Fibroblast of the conjunctiva (primary cell): ENCODE measurements around the gene INS.
"Not testable (repeated sequence)": the region's sequence is repeated elsewhere in the genome, so short reads cannot be mapped to it uniquely, and the experiment has no call there.

Experiments
- DNase-seq: peaks from one replicate; pipeline ENCODE4 v3.0.0-alpha.2; 2010; ENCODE audit warnings: low read depth

INS gene

DNA sequence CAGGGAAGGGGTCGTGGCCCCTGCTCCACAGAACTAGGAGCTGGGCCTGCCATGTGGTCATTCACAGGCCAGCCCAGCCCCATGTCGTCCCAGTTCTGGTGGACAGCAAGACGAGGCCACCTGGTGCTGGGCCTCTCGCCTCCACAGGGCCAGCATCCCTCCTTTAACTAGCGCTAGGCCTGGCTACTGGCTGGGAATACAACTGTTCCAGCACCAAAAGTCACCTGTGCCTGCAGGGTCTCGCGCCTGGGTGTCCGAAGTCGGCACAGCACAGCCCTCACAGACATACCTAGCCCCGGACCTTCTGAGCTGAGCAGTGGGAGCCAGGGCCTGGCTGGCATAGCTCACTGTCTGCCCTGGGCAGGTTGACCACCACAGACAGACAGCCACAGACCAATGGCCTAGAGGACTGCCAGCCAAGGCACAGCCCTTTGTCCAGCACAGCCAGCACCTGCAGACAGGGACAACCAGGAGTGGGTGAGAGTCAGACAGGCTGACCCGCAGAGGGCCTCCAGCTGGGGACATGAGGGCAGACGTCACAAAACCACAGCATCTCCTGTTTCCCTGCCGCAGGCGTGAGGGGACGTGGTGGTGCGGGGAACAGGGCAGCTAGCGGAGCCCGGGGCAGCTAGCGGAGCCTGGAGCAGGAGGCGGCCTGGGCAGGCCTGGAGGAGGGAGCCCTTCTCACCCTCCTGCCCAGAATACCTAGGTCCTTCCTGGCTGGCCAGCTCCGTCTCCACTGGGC, 37.8 kb upstream of the INS start:
- DNase-seq: no peak

GRCh38 chr11:2197771-2198520, 36.9 kb upstream of the INS start:
- DNase-seq: no peak

DNA sequence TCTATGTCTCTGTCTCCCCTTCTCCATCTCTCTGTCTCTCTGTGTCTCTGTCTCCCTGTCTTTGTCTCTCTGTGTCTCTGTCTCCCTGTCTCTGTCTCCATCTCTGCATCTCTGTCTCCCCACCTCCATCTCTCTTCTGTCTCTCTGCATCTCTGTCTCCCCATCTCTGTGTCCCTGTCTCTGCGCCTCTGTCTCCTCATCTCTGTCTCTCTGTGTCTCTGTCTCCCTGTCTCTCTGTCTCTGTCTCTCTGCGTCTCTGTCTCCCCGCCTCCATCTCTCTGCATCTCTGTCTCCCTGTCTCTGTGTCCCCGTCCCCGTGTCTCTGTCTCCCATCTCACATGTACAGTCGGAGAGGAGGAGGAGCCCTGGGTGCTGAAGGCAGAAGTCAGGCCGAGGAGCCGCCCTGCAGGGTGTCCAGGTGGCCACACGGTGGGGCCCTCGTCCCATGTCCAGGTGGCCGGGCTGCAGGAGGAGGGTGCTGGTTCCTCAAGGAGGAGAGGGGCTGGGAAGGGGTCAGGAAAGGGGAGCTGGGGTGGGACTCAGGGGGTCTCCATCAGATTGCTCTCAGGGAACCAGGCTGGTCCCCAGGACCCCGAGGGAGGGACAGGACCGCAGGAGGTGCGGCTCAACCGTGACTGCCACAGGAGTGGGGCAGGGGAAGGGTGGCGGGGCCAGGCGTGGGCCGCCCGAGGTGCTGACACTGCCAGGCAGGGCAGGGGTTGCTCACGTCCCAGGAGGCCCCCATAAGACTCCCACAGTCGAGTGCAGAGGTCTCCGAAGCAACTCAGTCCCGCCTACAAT, 36.2 kb upstream of the INS start:
- DNase-seq: peak; percentile 43

- no peak for DNase-seq
These were observed 34.7 kb upstream of the INS start for GRCh38 chr11:2195756-2196088.

DNA sequence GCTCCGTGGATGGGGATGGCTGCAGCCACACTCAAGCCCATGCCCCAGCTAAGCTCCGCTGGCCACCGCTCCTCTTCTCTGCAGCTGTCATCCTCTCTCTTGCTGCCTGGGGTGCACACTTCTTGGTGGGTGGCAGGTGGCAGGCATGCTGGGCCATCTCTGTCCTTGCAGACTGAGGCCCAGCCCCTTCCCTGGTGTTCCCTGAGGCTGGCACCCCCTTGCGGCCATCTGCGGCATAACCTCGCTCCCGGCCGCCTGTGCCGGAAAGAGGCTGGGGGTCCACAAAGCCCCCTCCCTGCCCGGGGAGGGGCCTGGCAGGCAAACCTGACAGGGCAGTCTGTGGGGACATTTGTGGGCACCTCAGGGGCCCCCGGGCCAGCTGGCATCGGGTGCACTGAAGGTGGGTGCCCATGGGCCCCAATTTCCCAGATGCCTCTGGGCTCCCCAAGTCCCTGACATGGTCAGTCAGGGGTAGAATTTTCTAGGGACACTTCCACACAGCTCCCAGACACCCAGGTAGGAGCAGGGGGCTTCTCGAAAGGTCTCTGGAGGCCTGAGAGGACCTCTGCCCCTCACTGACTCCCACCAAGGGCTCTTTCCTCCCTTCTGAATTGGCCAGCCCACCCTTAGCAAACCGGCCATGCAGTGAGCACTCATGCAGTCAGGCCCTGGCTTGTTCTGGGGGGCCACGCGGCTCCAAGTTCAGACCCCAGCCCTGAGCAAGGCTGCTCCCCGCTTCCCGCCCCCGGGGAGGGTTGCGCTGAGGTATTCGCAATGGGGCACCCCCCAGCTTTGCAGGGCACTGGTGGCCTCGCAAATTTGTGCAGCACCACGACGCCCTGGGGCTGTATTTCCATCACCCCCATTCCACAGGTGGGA, 34.1 kb upstream of the INS start:
- no peak for DNase-seq

- not testable (repeated sequence) for DNase-seq
These were observed 33.0 kb upstream of the INS start for GRCh38 chr11:2193888-2194595.

GRCh38 chr11:2193099-2193887, 32.3 kb upstream of the INS start:
- no peak for DNase-seq

DNA sequence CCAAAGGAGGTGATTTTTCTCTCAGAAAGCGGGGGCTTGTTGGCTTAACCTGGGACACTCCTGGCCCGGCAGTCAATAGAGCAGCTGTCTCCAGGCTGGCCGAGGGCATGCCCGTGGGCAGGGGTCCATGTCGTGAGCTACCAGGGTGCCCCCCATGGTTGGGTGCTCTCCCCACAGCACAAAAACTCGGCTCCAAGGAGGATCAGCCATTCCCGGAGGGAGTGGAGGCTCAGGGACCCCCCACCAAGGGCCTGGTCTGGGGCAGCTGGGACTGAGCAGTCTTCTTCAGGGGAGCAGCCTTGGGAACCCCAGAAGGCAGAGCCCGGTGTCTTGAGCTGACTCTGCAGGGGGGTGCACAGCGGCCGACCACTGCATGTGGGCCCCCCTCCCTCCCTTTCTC, 31.4 kb upstream of the INS start:
- DNase-seq: no peak

- no peak for DNase-seq
These were observed 30.9 kb upstream of the INS start for GRCh38 chr11:2191883-2192282.

DNA sequence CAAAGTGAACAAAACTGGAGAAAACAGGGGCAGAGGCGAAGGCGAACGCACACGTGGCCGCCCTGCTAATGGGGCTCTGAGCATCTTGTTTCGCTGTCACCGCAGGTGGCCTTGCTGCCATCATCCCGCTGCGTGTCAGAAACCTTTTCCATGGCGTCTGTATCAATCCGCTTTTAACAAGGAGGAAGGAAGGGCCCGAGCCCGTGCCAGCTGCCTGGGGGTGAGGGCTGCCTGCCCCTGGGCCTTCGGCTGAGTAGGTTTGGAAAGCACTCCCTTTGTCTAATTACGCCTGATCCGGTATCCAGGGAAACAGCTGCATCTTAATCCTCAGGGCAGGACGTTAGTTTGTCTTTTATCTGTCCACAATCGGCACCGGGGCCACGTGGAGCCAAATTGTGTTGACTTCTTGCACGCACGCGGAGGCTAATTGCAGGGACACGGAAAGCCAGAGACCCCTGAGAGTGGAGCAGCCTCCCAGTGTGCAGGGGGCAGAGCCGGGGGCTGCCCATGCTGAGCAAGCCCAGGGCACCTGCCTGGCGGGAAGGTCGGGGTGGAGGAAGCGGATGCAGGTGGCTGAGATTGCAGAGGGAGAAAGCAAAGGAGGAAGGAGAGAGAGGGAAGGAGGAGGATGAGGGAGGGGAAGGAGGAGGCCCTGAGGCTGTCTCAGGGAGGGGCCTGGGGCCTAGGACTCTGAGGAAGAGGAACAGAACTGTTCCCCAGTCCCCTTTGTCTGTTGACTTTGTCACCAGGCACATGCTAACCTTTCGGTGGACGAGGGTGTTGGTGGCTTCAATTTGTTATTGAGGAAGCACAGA, 29.9 kb upstream of the INS start:
- no peak for DNase-seq

DNA sequence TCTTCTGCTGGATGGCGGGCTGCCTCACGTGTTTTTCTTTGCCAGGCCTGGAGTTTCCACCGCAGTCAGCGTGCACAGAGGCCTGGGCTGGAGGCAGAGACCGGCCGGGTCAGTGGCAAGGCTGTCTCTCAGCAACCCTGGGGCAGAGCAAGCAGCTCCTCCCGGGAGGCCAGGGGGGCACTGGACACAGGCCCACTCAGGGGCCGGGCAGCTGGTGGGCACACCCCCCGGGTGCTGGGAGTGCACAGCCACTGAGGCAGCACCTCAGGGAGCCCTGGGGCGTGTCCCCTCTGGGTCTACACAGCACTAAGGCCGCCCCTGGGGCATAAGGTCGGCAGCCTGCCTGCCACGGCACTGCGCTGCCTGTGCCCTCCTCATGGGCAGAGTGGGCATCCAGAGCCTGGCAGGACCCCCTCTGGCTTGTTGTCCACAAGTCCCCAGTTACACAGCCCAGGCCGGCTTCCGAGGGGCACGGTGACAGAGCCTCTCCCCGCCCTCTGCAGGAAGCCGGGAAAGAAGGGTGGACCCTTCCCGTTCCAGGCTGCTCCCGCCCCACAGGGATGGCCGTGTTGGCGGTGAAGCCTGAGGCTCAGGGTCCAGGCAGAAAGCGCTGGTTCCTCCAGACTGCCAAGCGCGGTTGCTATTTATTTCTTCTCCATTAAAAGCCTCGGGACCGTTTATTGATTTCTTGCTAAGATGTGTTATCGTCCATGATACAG, 29.1 kb upstream of the INS start:
- DNase-seq: no peak

DNA sequence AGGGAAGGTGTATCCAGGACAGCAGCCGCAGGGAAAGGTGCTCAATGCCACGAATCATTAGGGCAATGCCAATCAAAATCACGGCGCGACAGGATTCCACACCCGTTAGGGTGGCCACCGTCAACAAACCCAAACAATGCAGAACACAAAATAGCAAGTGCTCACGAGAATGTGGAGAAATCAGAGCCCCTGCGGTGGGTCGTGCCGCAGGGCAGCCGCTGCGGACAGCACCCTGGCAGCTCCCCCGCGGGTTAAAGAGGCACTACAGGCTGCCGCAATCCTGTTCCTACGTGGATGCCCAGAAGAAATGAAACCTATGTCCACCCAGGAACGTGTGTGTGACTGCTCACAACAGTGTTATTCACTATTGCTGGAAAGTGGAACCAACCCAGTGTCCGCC, 27.7 kb upstream of the INS start:
- DNase-seq: no peak

- DNase-seq: no peak
These were observed 26.3 kb upstream of the INS start for GRCh38 chr11:2187280-2187707.

GRCh38 chr11:2186669-2187279, 25.8 kb upstream of the INS start:
- DNase-seq: no peak

DNA sequence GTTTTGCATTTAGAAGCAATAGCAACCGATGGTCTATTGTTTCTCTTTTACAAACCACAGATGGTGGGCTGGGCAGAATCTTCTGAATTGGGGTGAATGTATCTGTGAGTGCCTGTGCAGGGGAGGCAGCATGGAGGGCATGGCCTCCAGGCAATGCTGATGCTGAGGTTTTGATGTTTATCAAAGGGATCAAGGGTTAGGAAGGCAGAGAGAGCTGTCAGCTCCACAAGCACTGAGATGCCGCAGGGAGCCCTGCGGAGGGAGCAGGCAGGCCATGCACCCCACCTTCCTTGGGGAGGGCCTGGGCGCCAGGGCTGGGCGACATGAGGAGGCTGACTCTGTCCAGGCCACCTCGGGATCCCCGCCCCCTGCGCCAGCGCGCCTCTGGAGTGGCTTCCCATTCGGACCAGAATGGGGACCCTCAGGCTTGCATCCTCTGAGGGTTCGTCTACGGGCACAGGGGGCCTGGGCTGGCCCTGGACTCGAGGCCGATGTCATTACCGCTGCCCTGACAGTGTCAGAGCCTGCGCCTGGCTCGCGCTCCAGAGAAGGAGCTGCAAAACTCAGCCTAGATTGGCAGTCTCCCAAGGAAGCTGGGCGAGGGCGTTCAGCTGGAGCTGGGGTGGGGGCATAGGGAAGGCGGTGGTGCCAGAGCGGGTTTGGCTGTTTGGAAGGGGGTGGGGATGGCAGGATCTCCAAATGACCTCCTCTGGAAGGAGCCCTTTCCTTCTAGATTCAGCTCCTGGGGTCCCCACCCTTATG, 24.5 kb upstream of the INS start:
- no peak for DNase-seq

DNA sequence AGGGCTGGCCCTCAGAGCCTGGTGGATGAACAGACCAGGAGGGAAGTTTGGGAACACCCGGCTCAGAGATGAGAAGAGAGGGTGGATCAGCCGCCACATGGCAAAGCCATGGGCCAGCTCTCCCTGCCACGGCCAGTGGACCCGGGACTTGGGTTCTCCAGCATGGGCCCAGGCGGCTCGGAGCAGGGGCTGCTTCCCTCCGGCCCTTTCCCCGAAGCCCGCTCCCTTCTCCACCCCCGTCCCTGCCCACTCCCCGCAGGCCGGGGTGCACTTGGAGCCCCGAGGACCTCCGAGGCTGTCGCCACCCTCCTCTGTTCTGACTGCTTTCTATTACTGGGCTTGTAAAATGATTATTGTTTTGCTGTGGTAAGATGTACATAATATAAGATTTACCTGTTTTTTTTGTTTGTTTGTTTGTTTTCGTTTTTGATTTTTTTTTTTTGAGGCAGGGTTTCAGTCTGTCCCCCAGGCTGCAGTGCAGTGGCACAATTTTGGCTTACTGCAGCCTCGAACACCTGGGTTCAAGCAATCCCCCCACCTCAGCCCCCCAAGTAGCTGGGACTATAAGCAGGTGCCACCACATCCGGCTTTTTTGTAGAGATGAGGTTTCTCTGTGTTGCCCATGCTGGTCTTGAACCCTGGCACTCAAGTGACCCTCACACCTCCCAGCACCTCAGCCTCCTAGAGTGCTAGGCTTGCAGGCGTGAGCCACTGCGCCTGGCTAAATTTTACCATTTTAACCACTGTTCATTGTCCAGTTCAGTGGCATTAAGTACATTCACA, 21.9 kb upstream of the INS start:
- DNase-seq: no peak

- no peak for DNase-seq
These were observed 21.1 kb upstream of the INS start for GRCh38 chr11:2182075-2182474.
